ENCODE measurements around the gene CBFB. TPM values are rescaled to one million over a fixed set of nuclear protein-coding genes. Genes with fewer than 3 reads are reported as not detected.

CBFB gene
- total and polyA plus RNA-seq, 2 experiments from 2014 or later = 47.4 to 59.0 TPM

DNA sequence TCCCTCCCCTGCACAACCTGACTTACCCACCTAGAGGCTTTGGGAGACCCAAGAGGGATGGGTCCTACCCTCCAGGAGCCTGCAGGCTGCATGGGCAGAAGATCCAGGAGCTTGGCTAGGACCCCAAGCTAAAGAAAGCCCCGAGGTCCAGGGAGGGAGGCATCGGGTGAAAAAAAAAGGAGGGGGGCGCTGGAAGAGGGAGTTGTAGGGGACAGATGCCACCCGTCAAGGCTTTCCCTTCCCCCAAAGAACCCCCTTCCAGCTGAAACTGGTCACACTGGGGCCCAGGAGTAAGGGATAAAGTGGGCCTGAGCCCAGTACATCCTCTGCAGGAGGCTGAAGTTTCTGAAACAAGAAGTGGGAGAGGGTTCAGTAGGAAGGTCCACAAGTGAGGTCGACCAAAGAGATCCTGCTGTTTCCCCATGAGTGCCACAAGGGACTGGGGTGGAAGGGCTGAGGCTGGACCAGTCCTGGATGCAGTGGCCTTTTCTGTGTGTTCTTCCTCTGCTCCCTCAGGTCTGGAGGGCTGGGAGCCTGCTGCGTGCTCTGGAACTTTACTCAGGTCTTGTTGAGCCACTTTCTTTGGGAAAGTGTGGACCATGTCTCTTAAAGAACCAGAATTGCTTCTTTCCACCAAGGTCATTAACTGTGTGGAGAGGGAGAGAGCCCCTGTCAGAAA is 14.2 kb upstream of the CBFB start:
- H2AFZ ChIP-seq = peak overlapping the region; percentile 49
- H3K9me3 ChIP-seq (ENCODE audit: low read depth) = no peaks in the 10 kb centered on the region
- H3K27me3 ChIP-seq = no peaks in the 10 kb centered on the region
- H3K4me2 ChIP-seq = peak overlapping the region; percentile 93
- H3K4me1 ChIP-seq (ENCODE audit: insufficient read depth) = peaks cover 10% of the 10 kb centered on the region
- peak overlapping the region; percentile 87 for H3K27ac ChIP-seq
- H3K79me2 ChIP-seq = no peaks in the 10 kb centered on the region
- H4K20me1 ChIP-seq (ENCODE audit: insufficient read depth, poor library complexity, severe bottlenecking) = no peaks in the 10 kb centered on the region
- H3K4me3 ChIP-seq = no peak overlapping the region
- no peak for TF ChIP-seq EZH2 (IDR thresholded peaks at IDR 0.05; ENCODE audit: borderline replicate concordance)
- TF ChIP-seq, protein P1, sequence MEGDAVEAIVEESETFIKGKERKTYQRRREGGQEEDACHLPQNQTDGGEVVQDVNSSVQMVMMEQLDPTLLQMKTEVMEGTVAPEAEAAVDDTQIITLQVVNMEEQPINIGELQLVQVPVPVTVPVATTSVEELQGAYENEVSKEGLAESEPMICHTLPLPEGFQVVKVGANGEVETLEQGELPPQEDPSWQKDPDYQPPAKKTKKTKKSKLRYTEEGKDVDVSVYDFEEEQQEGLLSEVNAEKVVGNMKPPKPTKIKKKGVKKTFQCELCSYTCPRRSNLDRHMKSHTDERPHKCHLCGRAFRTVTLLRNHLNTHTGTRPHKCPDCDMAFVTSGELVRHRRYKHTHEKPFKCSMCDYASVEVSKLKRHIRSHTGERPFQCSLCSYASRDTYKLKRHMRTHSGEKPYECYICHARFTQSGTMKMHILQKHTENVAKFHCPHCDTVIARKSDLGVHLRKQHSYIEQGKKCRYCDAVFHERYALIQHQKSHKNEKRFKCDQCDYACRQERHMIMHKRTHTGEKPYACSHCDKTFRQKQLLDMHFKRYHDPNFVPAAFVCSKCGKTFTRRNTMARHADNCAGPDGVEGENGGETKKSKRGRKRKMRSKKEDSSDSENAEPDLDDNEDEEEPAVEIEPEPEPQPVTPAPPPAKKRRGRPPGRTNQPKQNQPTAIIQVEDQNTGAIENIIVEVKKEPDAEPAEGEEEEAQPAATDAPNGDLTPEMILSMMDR (IDR thresholded peaks at IDR 0.05; ENCODE audit: poor library complexity) = no peak
- TF ChIP-seq EZH2phosphoT487 (IDR thresholded peaks at IDR 0.05; ENCODE audit: low read depth, severe bottlenecking, unreplicated experiment) = no peak
- WGBS (ENCODE audit: low lambda C conversion rate, missing lambda C conversion rate) = 81% methylated on average over 6 of the region's 6 CpGs
- no peaks in the 10 kb centered on the region for H3K36me3 ChIP-seq (replicated peaks; ENCODE audit: insufficient read depth, low read depth)
- no peaks in the 10 kb centered on the region for H3K9me2 ChIP-seq (replicated peaks; ENCODE audit: insufficient read depth)
- no peak for DNase-seq (ENCODE audit: low spot score)

DNA sequence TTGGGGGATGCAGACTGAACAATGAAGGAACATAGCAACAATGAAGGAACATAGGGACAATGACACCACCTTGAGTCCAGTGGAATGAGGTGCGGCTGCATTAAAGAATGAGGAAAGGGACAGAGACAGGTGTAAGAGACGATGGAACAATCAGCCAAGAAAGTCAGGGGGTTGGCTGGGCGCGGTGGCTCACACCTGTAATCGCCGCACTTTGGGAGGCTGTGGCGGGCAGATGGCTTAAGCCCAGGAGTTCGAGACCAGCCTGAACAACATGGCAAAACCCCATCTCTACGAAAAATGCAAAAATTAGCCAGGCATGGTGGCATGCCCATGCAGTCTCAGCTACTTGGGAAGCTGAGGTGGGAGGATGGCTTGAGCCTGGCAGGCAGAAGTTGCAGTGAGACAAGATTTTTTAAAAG is 13.6 kb upstream of the CBFB start:
- no peaks in the 10 kb centered on the region for H3K9me3 ChIP-seq (ENCODE audit: low read depth)
- TF ChIP-seq EZH2phosphoT487 (IDR thresholded peaks at IDR 0.05; ENCODE audit: low read depth, severe bottlenecking, unreplicated experiment) = no peak
- TF ChIP-seq, protein P1 (IDR thresholded peaks at IDR 0.05; ENCODE audit: poor library complexity) = no peak
- no peak for TF ChIP-seq EZH2 (IDR thresholded peaks at IDR 0.05; ENCODE audit: borderline replicate concordance)
- H3K4me1 ChIP-seq (ENCODE audit: insufficient read depth) = peaks cover 10% of the 10 kb centered on the region
- H3K4me2 ChIP-seq = no peak overlapping the region
- H3K27ac ChIP-seq = no peak overlapping the region
- no peaks in the 10 kb centered on the region for H4K20me1 ChIP-seq (ENCODE audit: insufficient read depth, poor library complexity, severe bottlenecking)
- whole genome bisulfite sequencing (ENCODE audit: low lambda C conversion rate, missing lambda C conversion rate) = 92% methylated on average over 9 of the region's 9 CpGs
- H3K4me3 ChIP-seq = no peak overlapping the region
- H3K9me2 ChIP-seq (replicated peaks; ENCODE audit: insufficient read depth) = no peaks in the 10 kb centered on the region
- no peaks in the 10 kb centered on the region for H3K27me3 ChIP-seq
- DNase-seq (ENCODE audit: low spot score) = no peak
- H3K36me3 ChIP-seq (replicated peaks; ENCODE audit: insufficient read depth, low read depth) = no peaks in the 10 kb centered on the region
- H2AFZ ChIP-seq = no peak overlapping the region
- no peaks in the 10 kb centered on the region for H3K79me2 ChIP-seq

DNA sequence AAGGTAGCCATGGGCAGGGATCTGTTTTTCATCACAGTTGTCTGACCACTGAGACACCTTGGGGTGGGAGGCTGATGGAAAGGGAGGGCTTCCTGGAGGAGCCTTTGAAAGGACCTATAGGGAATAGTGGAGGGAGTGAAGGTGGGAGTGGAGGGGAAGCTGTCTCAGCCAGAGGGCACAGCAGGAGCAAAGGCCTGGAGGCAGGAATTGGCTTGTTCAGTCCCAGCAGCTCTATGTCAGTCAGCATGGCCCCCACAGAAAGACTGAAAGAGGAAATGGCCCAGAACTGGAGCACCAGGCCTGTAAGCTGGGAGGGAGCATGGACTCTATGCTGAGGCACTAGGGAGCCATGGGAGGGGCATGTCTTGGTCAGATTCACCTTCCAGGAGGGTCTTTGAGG is 12.8 kb upstream of the CBFB start:
- Histone ChIP-seq H3K27ac (no peak overlapping the region), H3K36me3 (replicated peaks; ENCODE audit: insufficient read depth, low read depth) (no peaks in the 10 kb centered on the region), H3K4me2 (no peak overlapping the region), H3K4me1 (ENCODE audit: insufficient read depth) (peaks cover 10% of the 10 kb centered on the region), H3K4me3 (no peak overlapping the region), H3K9me3 (ENCODE audit: low read depth) (no peaks in the 10 kb centered on the region), H3K9me2 (replicated peaks; ENCODE audit: insufficient read depth) (no peaks in the 10 kb centered on the region), H4K20me1 (ENCODE audit: insufficient read depth, poor library complexity, severe bottlenecking) (no peaks in the 10 kb centered on the region), H3K79me2 (no peaks in the 10 kb centered on the region), H3K27me3 (no peaks in the 10 kb centered on the region), H2AFZ (no peak overlapping the region)
- TF ChIP-seq EZH2 (IDR thresholded peaks at IDR 0.05; ENCODE audit: borderline replicate concordance) = no peak
- TF ChIP-seq, protein P1 (IDR thresholded peaks at IDR 0.05; ENCODE audit: poor library complexity) = no peak
- TF ChIP-seq EZH2phosphoT487 (IDR thresholded peaks at IDR 0.05; ENCODE audit: low read depth, severe bottlenecking, unreplicated experiment) = no peak
- DNase-seq (ENCODE audit: low spot score) = no peak

Measured in hepatocyte (in vitro differentiated cells).